GM18907 (cell line): ENCODE results near the gene ARHGAP25.

Source experiments
- ATAC-seq: cut with Tn5 transposase; IDR thresholded peaks from one replicate; pipeline ENCODE4 v1.9.1; 2021; ENCODE audit warnings: mild to moderate bottlenecking, moderate library complexity; ENCODE audit not compliant: unreplicated experiment

The ARHGAP25 gene, protein sequence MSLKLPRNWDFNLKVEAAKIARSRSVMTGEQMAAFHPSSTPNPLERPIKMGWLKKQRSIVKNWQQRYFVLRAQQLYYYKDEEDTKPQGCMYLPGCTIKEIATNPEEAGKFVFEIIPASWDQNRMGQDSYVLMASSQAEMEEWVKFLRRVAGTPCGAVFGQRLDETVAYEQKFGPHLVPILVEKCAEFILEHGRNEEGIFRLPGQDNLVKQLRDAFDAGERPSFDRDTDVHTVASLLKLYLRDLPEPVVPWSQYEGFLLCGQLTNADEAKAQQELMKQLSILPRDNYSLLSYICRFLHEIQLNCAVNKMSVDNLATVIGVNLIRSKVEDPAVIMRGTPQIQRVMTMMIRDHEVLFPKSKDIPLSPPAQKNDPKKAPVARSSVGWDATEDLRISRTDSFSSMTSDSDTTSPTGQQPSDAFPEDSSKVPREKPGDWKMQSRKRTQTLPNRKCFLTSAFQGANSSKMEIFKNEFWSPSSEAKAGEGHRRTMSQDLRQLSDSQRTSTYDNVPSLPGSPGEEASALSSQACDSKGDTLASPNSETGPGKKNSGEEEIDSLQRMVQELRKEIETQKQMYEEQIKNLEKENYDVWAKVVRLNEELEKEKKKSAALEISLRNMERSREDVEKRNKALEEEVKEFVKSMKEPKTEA

DNA sequence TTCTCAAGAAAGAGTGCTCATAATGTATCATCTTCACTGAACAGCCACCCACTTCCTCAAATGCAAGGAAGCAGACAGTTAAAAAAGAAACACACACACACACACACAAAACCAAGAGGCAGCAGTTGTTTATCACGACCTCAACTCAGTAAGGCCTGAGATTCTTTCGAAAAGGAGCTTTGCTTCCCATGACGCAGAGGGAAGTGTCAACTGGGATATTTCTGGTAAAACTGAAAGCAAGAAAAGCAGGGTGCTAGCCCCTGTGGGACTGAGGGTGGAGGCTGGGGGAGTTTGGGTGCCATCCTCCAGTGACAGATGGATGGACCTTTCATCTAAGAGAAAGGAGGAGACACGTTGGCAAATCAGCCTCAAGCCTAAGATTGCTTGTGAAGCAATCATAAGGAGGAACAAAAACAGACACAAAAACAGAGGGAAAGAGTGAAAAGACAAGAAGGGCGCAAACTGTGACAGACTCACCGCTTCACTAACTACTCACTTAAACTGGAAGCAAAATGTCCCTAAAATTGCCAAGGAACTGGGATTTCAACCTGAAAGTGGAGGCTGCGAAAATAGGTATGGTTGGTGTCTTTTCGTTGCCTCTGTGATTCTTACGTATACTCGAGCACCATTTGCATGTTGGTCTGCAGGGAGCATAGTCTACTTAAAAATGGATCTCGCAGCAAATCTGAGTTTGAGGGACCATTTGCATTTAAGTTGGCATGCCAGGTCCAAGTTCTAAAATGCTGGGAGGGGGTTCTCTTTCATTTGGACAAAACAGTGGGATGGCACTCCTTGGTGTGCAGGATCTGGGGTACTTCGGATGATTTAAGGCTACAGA lies at the start of gene ARHGAP25:
TSS of gene ARHGAP25 (plus strand) at position 124 of the 838 bp plus-strand sequence. CDS start at position 513, 389 bp downstream.
- peak; percentile 65 for ATAC-seq

DNA sequence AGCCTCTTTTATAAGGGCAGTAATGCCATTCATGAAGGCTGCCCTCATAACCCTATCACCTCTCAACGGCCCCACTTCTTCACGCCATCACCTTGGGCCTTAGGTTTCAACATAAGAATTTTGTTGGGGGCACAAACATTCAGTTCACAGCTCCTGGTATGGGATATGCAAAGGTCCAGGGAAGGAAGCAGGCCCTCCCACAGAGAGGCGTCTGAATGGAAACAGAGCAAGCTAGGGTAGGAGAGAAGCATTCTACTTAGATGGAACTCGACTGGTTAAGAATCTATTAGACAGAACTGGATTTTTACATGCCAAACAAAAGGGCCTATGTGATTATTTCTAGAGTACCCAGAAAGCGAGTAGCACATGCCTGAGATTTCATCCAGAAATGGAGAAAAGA lies 48.4 kb upstream of the ARHGAP25 start:
- no peak for ATAC-seq

DNA sequence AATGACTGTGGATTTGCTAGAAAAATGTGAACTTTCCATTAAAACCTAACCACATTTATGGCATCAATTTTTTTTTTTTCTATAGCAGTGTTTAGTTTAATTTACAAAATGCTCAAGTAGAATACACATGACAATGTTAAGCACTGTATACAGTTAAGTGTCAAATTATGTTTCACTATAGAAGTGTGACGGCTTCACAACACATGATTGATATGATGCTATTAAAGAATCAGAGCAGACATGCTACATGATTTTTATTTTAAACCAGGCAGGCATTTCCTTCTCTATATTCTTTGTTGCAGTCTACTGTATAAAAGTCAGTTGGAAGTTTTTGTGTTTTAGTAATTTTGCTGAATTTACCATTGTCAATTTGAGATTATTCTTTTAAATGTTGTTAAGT lies 47.6 kb upstream of the ARHGAP25 start:
- ATAC-seq: no peak

DNA sequence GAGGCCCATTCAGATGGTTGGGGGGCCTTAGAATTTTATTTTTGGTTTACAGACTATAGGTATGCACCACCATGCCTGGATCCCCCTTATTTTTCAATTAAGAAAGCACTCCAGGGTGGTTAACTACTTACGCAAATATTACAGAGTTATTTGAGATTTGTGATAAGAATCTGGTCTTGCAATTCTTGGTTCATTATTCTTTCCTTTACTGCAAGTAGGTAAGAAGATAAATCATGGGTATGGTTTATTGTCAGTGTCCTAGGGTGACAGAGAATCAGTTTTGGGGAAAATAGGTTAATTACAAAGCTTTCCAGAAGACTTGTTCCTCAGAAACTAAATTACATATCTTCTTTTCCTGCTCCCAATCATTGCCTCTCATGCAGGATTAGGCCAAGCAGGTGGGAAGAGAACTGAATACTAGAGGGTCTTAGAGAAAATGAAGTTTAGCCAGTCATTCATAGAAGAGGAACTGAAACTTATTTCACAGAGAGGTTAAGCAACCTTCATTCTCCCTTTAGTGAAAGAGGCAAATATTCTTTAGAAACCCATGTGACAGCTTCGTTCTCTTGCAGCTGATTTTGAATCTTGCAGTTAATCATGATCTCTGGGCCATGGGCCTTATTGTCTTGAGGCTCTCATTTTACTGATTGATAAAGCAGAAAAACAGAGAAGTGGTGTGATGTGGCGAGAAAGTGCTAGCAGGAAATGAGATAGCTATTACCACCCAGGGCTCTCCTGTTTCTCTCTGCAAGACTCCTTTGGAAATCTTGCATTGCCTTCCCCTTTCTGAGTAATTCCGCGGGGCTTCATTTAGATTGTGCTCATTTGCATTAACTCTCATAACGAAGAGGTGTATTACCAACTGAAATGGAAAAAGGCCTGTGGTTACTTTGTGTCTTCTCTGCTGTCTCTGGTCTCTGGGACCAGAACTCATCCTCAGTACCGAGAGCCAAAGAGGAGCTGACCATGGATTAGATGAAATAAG lies 44.8 kb upstream of the ARHGAP25 start:
- peak; percentile 93 for ATAC-seq

DNA sequence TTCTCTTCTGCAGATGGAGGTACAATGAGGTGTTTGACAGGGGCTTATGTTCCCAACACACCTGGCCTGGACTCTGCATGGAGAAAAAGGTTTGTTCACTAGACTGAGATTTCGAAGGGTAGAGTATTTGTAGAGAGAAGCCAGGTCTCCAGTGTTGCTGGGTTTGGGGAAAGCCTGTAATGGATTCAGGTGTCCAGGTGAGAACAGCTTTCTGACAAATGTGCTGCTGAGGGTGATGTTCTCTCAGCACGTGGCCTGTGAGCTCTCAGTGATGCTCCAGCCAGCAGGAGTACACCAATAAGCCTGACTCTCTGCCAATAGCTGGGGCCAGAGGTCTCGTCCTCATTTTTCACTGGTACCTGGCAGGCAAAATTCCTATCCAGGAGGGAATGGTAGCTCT lies 43.8 kb upstream of the ARHGAP25 start:
- no peak for ATAC-seq

DNA sequence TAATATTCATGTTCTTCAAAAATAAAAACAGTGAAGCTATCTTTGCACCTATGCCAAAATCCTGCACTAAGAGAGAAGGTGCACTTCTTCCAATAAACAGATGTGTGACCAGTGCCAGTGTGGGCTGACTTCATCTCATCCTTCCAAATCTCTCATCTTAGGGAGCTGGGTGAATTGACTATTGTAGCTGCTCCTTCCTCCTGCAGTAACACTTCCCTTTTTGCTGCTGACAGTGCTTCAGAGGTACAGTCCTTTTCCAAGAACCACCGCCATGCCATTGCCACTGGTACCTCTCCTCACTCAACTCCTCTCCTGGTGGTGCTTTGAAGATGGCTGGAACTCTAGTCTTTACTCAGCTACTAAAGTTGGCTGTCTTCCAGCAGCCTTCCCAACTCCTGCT lies 42.1 kb upstream of the ARHGAP25 start:
- no peak for ATAC-seq

DNA sequence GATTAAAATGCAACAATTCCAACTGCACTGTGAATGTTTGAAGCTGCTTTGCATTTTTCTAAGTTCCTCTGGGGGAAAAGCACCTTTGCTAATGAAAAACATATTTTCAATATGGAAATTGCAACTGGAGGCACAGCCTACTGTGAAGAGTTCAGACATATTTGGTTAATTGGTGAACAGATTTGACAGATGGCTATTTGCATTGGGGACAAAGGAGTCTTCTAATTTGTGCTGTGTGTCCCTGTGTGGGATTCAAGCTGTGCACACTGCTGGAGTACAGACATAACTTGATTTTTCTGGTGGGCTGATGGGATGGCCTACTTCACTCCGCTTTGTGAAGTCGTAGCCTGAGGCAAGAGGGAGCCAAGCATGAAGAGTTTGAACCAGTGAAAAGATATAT lies 40.7 kb upstream of the ARHGAP25 start:
- no peak for ATAC-seq

DNA sequence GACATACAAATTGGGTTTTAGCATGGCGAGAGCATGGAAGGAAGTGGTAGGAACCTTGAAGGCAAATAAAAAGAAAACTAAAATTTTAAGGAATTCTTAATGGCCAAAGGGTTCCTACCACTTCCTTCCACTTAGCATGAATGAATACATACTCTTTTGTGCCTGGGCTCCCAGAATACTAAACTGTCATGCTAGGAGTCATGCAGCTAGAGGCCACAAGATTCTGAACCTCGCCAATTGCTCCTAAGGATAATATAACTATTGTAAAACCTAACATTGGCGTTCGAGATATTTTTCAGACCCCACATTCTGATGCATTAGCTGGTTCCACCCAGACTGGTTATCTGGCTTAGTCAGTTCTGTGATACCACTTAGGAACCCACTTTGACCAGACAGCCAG lies 38.6 kb upstream of the ARHGAP25 start:
- ATAC-seq: no peak

DNA sequence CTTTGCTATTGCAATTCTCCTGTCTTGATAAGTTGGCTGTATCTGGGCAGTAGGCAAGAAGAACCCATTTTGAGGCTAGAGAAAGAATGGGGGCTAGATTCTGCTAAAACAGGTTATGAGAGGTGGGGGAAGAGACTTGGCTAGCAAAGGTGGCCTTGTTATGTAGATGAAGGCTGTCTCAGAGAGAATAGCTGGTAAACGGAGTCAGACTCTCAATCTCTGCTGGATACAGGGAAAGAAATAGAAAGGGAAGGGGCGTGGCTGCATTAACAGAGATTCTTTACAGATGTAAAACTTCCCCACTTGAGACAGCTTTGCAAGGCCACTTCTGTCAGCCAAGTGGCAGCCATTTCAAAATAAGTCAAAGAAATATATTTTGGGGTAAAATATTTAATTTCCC lies 38.1 kb upstream of the ARHGAP25 start:
- no peak for ATAC-seq

DNA sequence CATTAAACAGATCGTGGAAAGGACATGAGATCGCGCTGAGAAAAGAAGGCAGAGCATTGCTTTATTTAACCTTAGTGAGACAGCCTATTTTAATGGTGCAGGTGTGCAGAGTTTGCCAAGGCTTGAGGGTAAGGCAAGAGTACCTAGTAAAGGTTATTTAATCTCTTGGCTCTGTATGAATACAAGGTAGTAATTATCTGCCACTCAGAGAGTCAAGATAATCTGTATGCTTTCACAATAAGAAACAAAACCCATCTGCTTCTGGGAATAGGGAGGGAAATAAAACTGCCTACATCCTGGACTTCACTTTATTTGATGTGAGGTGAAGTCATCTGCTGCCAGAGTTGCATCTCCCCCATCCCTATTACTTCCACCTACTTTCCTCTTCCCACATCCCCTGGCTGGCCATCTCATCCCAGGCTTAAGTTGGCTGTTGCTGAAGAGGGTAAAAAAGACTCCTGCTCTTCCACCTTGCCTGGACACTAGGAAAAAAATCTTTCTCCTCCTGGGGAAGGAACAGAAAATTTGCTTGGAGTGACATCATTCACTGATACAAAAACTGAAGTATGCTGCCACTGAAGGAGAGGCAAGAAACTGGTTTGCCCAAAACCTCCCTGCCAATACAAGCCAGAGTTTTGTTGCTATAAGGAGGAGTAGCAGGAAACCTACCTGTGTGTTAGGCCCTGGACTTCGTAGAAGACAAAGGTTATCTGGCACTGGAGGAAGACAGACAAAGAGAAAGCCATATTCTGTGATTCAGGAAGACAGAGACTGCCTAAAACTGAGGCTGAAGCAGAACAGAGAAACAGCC lies 35.8 kb upstream of the ARHGAP25 start:
- no peak for ATAC-seq

DNA sequence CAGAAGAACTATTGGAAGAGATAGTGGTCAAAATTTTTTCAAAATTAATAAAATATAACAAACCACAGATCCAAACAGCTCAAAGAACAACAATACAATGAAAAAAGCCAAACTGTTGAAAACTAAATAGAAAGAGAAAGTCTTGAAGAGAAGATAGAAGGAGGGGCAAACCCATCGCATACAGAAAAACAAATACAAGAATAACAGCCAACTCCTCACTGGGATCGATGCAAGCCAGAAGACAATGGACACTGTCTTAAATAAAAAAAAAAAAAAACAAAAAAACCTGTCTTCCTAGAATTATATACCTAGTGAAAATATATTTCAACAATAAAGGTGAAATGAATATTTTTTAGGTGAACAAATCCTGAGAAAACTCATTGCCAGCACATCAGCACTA lies 34.1 kb upstream of the ARHGAP25 start:
- no peak for ATAC-seq

DNA sequence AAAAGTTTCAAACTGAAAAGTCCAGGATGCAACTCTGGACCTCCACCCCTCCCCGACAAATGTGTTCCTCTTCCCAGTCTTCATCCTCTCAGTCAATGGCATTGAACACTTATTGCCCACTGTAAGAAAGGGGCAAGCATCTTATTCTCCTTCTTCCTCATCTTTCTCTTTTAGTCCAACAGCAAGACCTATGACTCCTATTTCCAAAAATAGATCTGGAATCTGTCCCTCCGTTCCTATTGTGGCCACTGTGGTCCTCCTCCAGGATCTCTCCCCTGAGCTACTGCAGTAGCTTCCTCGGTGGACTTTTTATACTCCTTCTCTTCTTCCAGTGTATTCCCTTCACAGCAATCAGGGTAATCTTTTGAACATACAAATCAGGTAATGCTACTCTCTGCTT lies 28.0 kb upstream of the ARHGAP25 start:
- no peak for ATAC-seq

DNA sequence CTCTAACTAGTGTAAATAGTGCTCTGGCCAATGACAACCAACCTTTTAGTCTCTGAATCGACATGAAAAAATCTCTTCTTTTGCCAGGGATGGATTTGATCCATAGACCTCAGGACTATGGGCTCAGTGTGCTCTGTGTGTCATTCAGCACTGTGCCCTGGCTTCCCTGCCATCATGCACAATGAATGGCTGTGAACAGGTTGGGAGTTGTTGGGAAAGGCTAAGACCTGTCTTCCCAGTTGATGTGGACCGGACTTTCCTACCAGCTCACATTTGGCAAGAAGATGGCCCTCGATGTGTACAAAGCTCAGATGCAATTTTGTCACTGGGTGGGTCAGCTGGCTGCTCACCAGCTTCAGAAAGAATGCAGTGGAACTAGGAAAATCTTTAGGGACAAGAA lies 26.0 kb upstream of the ARHGAP25 start:
- no peak for ATAC-seq

DNA sequence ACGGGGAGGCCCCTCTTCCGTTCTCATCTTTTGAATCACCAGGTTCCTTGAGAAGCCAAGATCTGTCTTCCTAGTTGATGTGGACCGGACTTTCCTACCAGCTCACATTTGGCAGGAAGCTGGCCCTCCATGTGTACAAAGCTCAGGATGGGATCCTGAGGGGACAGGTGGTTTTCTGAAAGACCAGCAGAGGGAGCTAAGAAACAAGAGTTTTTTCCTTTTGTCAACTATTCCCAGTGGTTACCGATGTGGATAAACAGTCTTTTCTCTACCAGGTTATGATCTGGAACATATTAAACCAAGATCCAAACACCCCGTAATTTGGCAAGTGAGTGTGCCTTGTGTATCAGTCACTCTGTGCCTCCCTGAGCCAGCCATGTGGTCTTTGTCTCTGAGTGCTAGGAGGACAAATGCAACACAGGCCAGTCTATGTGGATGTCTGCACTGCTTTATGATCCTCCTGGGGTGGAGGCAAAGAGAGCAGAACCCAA lies 25.1 kb upstream of the ARHGAP25 start:
- ATAC-seq: no peak

DNA sequence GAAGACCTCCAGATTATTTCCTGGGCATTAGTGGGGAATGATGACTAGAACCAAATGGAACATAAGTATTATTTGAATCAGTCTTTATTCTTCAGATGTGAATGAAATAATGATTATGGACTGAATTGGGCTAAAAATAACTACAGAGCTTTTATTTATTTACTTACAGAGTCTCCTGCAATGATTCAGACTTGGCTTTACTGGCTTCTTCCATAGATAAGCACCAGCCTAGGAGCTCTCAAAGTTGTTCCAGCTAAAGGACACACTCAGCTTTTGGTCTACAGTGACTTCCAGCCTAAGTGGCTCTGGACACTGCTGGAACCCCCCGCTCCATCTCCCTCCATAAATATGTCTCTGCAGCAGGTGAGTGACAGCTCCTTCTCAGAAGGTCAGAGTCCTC lies 24.3 kb upstream of the ARHGAP25 start:
- no peak for ATAC-seq

DNA sequence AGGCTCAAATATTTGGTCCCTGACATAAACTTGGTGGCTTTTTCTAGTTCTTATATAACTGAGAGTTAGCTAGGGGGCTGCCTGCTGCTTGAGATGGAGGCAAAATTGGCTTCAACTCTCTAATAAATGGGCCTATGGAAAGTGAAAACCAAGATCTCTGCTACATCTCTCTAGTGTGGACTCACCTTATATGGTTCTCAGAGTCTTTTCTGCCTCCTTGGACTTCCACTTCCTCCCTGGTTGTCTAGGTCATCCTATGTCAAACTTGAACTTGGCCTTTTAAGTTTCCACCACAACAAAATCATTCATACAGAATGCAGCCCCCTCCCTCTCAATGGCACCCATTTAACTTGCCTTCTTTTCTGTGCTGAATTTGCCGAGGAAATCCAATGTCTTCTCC lies 23.9 kb upstream of the ARHGAP25 start:
- no peak for ATAC-seq

DNA sequence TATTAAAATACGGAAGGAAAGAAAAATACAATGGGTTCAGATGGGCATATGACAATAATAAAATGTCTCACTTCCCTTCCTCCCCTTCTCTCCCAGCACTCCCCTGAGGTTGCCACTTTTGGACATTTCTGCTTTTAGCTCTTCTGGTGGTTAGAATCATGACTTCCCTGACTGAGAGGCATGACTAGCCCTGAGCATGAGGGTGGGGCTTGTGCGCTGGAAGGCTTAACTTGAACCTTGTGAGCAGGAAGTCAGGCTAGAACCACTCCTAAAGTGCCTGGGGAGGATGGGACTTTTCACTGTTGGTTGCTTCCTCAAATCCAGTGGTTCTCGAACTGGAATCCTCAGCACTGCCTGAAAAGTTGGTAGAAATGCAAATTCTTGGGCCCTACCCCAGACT lies 19.7 kb upstream of the ARHGAP25 start:
- ATAC-seq: peak; percentile 84

DNA sequence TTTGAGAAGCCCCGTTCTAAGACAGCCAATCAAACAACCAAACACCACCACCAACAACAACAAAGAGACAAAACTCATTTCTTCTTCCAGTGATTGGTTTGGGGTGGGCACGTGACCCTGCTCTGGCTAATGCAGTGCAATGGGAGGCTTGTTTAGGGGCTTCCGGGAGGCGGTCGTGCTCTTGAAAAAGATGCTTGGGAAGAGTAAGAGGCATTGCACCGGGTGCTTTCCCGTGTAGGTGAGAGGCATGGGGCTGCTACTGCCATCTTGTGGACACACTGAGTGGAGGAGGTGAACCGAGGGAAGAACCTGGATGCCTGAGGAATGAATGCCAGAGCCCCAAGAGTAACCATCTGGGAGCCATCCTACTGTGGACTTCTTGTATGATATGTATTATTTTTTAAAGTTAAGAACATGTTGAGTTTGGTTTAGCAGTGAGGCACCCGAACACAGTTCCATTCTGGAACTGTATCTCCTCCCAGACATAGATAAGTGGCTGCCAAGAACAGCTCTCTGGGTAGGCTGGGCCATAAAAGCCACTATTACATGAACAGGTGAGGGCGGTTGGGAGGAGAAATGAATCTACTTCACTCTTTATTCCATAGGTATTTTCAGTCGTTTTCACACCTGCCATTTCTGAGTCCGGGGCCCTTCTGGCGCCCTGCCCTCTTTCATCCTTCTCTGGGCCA lies 19.1 kb upstream of the ARHGAP25 start:
- ATAC-seq: peak; percentile 47
